GM12892 (cell line): ENCODE results near the gene CORO1C.

ENCODE experiments used
- DNase-seq: peaks from one replicate; pipeline ENCODE4 v3.0.0; 2011; ENCODE audit not compliant: insufficient read length
- FAIRE-seq: peaks from 2 replicates; lab custom pipeline; 2011; peaks lifted over from hg19 to GRCh38; lab: Jason Lieb, UNC
- POLR2A ChIP-seq: IDR thresholded peaks from 2 replicates; pipeline ENCODE4 v1.6.1; 2011; ENCODE audit warnings: low read depth, low read length, control low read depth
- POLR2AphosphoS5 ChIP-seq: IDR thresholded peaks from 2 replicates; pipeline ENCODE4 v1.6.1; 2011; ENCODE audit warnings: low read depth, low read length, control low read depth
- TAF1 ChIP-seq: IDR thresholded peaks from 2 replicates; pipeline ENCODE4 v1.6.1; 2011; ENCODE audit warnings: low read depth, mild to moderate bottlenecking, control low read depth, low read length, borderline replicate concordance

CORO1C gene

GRCh38 chr12:108720757-108721514, 10.4 kb downstream of the CORO1C start:
- TF ChIP-seq TAF1 (no peak), POLR2AphosphoS5 (no peak), POLR2A (no peak)
- DNase-seq (no peak), FAIRE-seq (no peak)

GRCh38 chr12:108717243-108717642, 14.1 kb downstream of the CORO1C start:
- no peak for TF ChIP-seq POLR2AphosphoS5
- no peak for TF ChIP-seq TAF1
- TF ChIP-seq POLR2A: no peak
- FAIRE-seq (no peak), DNase-seq (no peak)

GRCh38 chr12:108714866-108715265, 16.5 kb downstream of the CORO1C start:
- TF ChIP-seq POLR2AphosphoS5: no peak
- TF ChIP-seq TAF1: no peak
- TF ChIP-seq POLR2A: no peak
- FAIRE-seq: peak; percentile 5
- no peak for DNase-seq

- TF ChIP-seq POLR2A (no peak), POLR2AphosphoS5 (no peak), TAF1 (no peak)
- DNase-seq: no peak
- no peak for FAIRE-seq
Measured at GRCh38 chr12:108713471-108713870, 17.8 kb downstream of the CORO1C start.

GRCh38 chr12:108712925-108713203, 18.5 kb downstream of the CORO1C start:
- DNase-seq (no peak), FAIRE-seq (no peak)
- TF ChIP-seq POLR2AphosphoS5: no peak
- TF ChIP-seq POLR2A: no peak
- no peak for TF ChIP-seq TAF1

GRCh38 chr12:108712165-108712924, 19.0 kb downstream of the CORO1C start:
- DNase-seq (no peak), FAIRE-seq (peak; percentile 56)
- TF ChIP-seq POLR2AphosphoS5 (no peak), TAF1 (no peak), POLR2A (no peak)

GRCh38 chr12:108711489-108712164, 19.7 kb downstream of the CORO1C start:
- TF ChIP-seq POLR2A (no peak), POLR2AphosphoS5 (no peak), TAF1 (no peak)
- DNase-seq: no peak
- FAIRE-seq: no peak

- no peak for FAIRE-seq
- TF ChIP-seq POLR2A (no peak), POLR2AphosphoS5 (no peak), TAF1 (no peak)
- no peak for DNase-seq
Measured at GRCh38 chr12:108709697-108710096, 21.6 kb downstream of the CORO1C start.

- no peak for FAIRE-seq
- TF ChIP-seq POLR2A: no peak
- no peak for TF ChIP-seq TAF1
- TF ChIP-seq POLR2AphosphoS5: no peak
- no peak for DNase-seq
Measured at GRCh38 chr12:108704527-108704926, 26.8 kb downstream of the CORO1C start.

- no peak for FAIRE-seq
- DNase-seq: no peak
Measured at GRCh38 chr12:108702595-108703320, 28.6 kb downstream of the CORO1C start.

GRCh38 chr12:108701779-108702441, 29.4 kb downstream of the CORO1C start:
- FAIRE-seq (no peak), DNase-seq (no peak)
- TF ChIP-seq POLR2AphosphoS5 (no peak), TAF1 (no peak), POLR2A (no peak)

More at GRCh38 chr12:108702595-108703320, 28.6 kb downstream of the CORO1C start:
- no peak for TF ChIP-seq POLR2A
- no peak for TF ChIP-seq POLR2AphosphoS5
- TF ChIP-seq TAF1: no peak
